CD4-positive, alpha-beta T cell treated with Interleukin-21 for 1 hour (primary cell): ENCODE measurements around the gene FAM25G.
"Not testable (repeated sequence)": the region's sequence is repeated elsewhere in the genome, so short reads cannot be mapped to it uniquely, and the experiment has no call there.

ENCODE experiments used
- DNase-seq: peaks from one replicate; pipeline ENCODE4 v3.0.0-alpha.2; 2020

Gene FAM25G

DNA sequence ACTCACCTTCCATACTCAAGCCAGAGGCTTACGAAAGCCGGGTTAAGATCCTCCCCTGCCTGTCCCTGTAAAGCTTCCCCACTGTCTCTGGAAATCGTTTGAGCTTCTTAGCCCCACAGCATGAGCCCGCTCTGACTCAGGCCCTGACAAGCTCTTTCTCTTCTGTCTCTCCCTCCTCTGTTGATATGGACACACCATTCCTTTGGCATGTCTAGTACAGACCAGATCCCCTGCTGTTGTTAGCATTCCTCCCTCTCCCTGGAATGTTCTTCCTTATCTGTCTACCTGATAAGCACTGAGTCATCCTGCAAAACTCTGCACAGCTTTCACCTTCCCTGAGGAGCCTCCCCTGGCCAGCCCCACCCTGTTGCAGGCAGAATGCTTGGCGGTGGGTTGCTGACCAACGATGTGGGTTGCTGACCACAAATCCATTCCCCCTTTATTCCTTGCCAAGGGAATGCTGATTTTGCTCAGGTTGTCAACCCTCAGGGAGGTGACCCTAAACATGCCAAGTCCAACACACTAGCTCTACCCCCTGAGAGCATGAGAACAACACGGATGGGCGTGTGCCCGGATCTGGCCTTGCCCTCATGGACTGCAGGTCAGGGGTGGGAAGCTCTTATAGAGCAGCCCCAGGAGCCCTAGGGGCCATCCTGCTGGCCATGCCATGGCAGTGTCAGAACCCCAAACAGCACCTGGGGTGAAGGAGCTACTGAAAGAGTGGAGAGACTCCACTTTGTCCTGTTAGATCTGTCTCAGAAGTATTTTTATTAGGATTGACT, 28.7 kb downstream of the FAM25G start:
- DNase-seq, result not testable (repeated sequence)

- not testable (repeated sequence) for DNase-seq
Measured at GRCh38 chr10:47461261-47461687, 30.2 kb downstream of the FAM25G start.

- no peak for DNase-seq
Measured at GRCh38 chr10:47458466-47459154, 32.9 kb downstream of the FAM25G start.

GRCh38 chr10:47457826-47458225, 33.7 kb downstream of the FAM25G start:
- no peak for DNase-seq

- DNase-seq, result no peak
Measured at GRCh38 chr10:47457528-47457820, 34.0 kb downstream of the FAM25G start.

DNA sequence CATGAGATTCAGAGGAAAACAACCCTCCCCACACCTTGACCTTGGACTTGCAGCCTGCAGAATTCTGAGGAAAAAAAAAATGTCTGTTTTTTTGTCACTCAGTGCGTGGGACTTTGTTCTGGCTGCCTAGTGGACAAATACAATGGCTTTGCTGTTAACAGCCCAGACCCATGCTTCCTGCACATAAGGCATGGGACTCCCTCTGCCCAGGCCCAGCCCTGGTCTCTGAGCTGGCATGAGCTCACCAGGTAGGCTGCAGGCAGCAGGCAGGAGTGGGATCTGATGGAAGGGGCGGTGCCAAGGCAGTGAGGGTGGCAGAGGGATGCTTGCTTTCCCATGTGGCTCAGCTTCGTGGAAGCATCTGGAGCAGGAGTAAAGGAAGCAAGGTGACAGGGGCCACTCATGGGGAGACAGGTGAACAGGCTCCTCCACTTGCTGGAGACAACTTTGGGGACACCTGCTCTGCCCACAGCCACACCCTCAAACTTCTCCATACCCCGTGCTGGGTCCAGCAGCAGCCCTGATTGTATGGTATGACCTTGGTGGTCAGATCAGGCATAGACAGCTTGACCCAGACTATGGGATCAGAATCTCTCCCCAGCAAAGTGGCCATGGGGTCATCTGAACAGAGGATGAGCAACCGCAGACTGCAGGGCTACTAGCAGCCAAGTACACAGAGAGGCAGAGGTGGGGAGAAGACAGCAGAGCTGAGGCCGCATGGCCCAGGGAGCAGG, 34.5 kb downstream of the FAM25G start:
- no peak for DNase-seq

DNA sequence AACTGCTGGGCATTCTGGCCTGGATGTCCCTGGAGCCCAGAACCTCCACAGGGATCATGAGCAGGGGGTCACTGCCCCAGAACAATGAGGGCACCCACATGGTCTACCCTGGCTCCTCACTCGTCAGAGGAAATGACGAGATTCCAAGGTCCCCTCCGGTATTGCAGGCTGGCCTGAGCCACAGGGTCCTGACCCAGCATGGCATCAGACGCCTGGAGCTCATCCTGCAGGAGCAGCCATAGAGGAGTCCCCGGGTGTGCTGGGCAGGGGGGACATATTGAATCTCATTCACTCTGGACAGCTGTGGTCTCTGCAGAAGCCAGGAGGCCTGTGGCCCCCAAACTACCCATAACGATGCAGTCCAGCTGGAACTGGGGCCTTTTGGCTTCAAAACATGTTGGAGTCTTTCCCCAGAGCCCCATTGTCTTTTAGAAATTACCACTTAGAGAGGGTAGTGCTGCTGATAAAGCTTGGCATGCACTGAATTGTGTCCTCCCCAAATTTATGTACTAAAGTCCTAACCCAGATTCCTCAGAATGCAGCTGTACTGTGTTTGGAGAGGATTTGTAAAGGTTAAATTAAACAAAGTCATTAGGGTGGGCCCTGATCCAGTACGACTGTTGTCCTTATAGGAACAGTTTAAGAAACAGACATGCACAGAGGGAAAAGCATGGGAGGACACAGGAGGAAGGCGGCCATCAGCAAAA, 35.3 kb downstream of the FAM25G start:
- DNase-seq, result no peak

- DNase-seq, result not testable (repeated sequence)
Measured at GRCh38 chr10:47455350-47456078, 36.0 kb downstream of the FAM25G start.

GRCh38 chr10:47454780-47455058, 36.8 kb downstream of the FAM25G start:
- no peak for DNase-seq

DNA sequence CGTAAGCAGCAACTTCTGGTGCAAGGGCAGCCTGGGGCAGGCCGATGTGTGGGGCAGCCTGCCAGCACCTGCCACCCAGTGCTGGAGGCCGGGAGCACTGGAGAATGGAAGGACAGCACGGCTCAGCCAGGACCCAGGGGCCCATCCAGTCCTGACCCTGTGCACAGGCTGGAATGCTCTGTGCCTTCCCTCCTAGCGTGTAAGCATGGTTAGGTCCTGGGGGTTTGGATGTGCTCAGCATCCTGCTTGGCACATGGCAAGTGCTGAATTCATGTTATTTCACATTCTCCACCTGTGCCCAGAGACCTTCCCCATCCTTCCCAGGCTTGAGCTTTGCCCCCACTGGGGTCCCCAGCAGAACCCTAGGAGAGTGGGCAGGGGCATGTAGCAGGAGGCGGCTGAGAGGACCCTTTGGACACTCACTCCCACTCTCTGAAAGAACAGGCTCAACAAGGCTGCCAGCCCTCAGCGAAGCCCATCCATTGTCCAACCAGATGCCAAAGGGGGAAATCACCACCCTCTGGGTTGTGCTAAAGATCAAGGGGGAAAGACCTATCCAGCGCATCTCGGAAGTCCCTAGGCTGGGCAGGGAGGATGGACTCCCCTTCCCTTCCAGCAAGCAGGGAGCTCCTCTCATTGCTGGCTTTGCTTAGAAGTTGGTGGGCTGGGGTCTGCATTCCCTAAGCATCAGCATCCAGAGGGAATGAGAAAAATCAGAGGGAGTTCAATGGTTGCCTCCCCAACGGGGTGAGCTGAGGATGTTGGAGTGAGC, 37.3 kb downstream of the FAM25G start:
- DNase-seq, result no peak

DNA sequence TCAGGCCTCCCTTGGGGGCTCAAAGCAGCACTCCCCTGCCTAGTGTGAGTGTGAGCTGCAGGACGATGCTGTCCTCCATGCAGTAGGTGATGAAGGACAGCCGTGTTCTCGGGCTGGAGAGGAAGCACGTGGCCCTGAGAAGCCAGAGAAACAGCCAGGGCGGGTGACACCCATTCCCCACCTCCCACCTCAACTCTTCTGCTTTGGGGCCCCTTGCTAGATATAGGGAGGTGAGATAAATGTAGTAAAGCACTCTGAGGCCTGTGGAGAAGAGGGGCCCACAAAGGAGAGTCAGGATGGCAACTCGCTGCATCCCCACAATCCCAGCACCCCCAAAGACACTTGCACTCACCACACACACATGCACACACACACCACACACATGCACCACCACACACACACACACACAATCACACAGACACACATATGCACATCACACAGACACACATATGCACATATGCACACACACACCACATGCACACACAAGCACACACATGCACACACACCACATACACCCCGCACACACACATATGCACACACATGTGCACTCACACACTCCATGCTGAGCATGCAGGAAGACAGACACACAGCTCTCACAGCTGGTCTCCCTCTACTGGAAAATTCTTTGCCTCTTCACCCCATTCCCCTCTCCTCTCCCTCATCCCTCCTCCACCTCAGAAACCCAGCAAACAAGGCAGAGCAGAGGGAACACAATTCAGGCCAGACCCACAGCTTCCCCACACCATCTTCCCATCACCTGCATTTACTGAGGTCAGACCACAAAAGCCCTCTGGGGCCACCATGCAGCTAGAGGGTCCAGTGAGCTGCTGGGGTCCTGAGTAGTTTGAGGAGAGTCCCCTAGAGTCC, 38.1 kb downstream of the FAM25G start:
- no peak for DNase-seq

DNA sequence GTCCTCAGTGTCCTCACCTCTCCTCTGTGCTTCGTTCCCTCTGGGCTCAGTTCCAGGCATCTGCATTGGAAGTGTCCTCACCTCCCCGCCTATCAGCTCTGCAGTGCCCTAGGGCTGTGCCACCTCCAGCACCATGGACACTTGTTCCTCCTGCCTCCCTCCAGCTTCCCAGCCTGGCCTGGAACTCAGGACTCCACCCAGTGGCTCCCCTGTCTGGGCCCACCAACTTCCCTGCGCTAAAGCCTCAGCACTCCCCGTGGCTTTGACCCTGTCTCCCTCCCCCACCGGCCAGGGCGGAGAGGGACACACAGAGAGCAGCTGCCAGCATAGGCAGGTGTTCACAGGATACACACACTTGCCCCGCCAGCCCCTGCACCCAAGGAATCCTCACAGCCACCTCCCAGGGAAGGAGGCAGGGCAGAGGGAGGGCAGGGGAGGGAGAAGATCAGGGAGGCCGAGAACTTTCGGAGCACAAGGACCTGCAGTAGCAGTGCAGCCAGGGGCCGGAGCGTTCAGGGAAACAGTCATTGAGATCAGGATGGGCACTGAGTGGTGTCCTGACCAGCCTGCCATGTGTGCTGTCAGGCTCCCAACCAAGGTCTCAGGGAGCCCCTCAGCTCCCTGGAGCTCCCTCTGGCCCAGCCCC, 38.9 kb downstream of the FAM25G start:
- no peak for DNase-seq

- no peak for DNase-seq
Measured at GRCh38 chr10:47451998-47452494, 39.5 kb downstream of the FAM25G start.

GRCh38 chr10:47451273-47451997, 40.1 kb downstream of the FAM25G start:
- DNase-seq, result no peak

- DNase-seq, result no peak
Measured at GRCh38 chr10:47450442-47450841, 41.1 kb downstream of the FAM25G start.

DNA sequence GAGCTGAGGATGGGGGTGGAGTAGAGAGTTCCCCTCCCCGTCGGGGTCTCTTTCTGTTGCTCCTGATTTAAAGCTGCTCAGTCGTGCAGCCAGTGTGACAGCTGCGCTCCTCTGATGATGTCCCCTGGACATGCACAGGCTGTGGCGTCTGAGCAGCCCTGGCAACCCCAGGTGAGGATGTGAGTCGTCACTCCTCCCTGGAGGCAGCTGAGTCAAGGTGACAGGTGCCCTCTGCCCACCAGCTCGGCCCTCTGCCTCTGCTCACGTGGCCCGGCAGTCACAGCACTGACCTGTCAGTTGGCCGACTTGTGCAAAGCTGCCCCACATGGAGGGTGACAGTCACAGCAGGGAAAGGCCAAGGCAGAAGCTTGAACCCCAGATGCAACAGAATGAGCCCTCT, 41.5 kb downstream of the FAM25G start:
- DNase-seq, result no peak

- DNase-seq, result no peak
Measured at GRCh38 chr10:47449102-47449978, 42.2 kb downstream of the FAM25G start.

DNA sequence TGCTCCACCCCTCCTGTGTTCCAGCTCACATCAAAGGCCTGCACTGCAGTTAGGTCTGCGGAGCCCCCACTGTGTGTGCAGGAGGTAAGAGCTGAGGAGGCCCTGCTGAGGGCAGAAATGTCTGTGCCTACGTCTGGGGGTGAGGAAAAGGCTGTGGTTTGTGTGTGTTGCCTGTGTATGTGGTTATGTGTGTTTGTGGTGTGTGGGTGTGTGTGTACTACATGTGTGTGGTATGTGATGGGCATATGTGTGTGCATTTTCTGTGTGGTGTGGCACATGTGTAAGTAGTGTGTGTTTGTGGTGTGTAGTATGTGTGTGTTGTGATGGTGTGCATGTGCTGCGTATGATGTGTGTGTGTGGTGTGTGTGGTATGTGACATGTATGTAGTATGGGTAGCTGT, 43.8 kb downstream of the FAM25G start:
- DNase-seq, result no peak

DNA sequence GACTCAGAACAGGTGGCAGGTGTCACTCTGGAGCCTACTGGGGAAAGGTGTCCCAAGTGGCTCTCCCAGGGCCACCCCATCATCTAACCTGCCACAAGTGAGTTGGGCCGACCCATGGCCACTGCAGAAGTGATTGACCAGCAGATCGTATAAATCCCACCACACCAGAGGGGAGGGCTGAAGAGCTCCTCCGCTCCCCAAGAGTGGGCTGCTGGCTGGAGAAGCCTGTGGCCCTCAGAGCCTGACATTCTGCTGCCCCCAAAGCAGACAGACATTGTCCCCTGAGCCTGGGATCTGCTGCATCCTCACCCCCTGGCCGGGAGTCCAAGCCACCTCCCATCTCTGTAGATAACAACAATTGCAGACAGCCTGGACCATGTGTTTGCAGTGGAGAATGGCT, 44.3 kb downstream of the FAM25G start:
- DNase-seq, result no peak
